Measurements from ENCODE around the gene BBX.

Gene BBX

GRCh38 chr3:107850681-107851080 is 327.9 kb downstream of the BBX start:
- DNase-seq: no peak

- no peak for DNase-seq
Observed at GRCh38 chr3:107853821-107854220, 331.1 kb downstream of the BBX start.

GRCh38 chr3:107854733-107855132 is 332.0 kb downstream of the BBX start:
- DNase-seq: no peak

GRCh38 chr3:107855710-107856109 is 332.9 kb downstream of the BBX start:
- DNase-seq: no peak

- DNase-seq: no peak
Observed at GRCh38 chr3:107857854-107858253, 335.1 kb downstream of the BBX start.

GRCh38 chr3:107858876-107859275 is 336.1 kb downstream of the BBX start:
- DNase-seq: no peak
